HCT116 (cell line): Measurements from ENCODE around the gene BLOC1S5. TPM values are rescaled to one million over a fixed set of nuclear protein-coding genes. Genes with fewer than 3 reads are reported as not detected.

ENCODE experiments used
- ATAC-seq: fragments of 200-7000 bp; cut with Tn5 transposase; 2 replicates; pipeline ENCODE4 v1.9.1; 2020; ENCODE audit warnings: mild to moderate bottlenecking, moderate library complexity
- BruUV-seq: library from RNA; stranded (reverse); fragments of 400-500 nt; replicated peaks from 2 replicates; lab custom pipeline; 2021; lab: Mats Ljungman, UMichigan
- CTCF ChIA-PET: fragments of 300-600 bp; sonication (Branson Sonifier 250); formaldehyde crosslinking; loops from one replicate; lab custom pipeline; 2021; ENCODE audit warnings: antibody characterized with exemption; lab: Charles Lee
- POLR2A ChIA-PET: fragments of 300-600, 350-600 bp; sonication (Branson Sonifier 250); formaldehyde crosslinking; loops from one replicate; lab custom pipeline; 2021; ENCODE audit warnings: antibody characterized with exemption; lab: Charles Lee
- RAD21 ChIA-PET, 2 experiments: fragments of 300-600 bp; sonication (Branson Sonifier 250); formaldehyde crosslinking; loops; one replicate each; lab custom pipeline; 2023; ENCODE audit warnings: low total read pairs in 2 of 2; ENCODE audit not compliant: uncharacterized antibody in 2 of 2, unreplicated experiment in 2 of 2, low non-redundant PET in 1 of 2; lab: Charles Lee
- DNase-seq: peaks from one replicate; pipeline ENCODE4 v3.0.0-alpha.2; 2010; ENCODE audit warnings: low read depth, low spot score
- H2AFZ ChIP-seq: fragments of 200-600 bp; shearing (Covaris generic), sonication (generic); 2 replicates; pipeline ENCODE4 v1.6.1; 2017; ENCODE audit warnings: low read depth, mixed run types, mixed read lengths, antibody characterized with exemption, low read length; ENCODE audit not compliant: poor library complexity, severe bottlenecking
- H3K27ac ChIP-seq: 2 replicates; pipeline ENCODE4 v1.5.1; 2012; ENCODE audit warnings: low read depth, low read length
- H3K27me3 ChIP-seq: fragments of 200-600 bp; sonication (generic); 2 replicates; pipeline ENCODE4 v1.6.1; 2016; ENCODE audit warnings: mixed run types, low read length, mixed read lengths; ENCODE audit not compliant: insufficient read depth
- H3K36me3 ChIP-seq, 2 experiments: fragments of 200-500 bp in 1 of 2; fragments of 200-600 bp in 1 of 2; sonication (Bioruptor generic) in 1 of 2; sonication (generic) in 1 of 2; 2 replicates each; pipeline versions ENCODE4 v1.5.1 to v1.6.1; 2014 to 2016; ENCODE audit warnings: low read length in 2 of 2, inconsistent platforms in 1 of 2, mixed read lengths in 1 of 2, mixed run types in 1 of 2; ENCODE audit not compliant: insufficient read depth in 2 of 2, control insufficient read depth in 1 of 2
- H3K4me1 ChIP-seq, 2 experiments: fragments of 200-600 bp in 1 of 2; sonication (generic) in 1 of 2; 2 replicates each; pipeline versions ENCODE4 v1.5.1 to v1.6.1; 2012 to 2017; ENCODE audit warnings: low read length in 2 of 2, inconsistent platforms in 1 of 2, mild to moderate bottlenecking in 1 of 2, mixed read lengths in 1 of 2, mixed run types in 1 of 2, moderate library complexity in 1 of 2; ENCODE audit not compliant: insufficient read depth in 2 of 2, control insufficient read depth in 1 of 2
- H3K4me2 ChIP-seq: fragments of 200-600 bp; sonication (generic); 2 replicates; pipeline ENCODE4 v1.6.1; 2017; ENCODE audit warnings: mixed run types, low read length, mixed read lengths
- H3K4me3 ChIP-seq, 2 experiments: fragments of 200-600 bp in 1 of 2; sonication (generic) in 1 of 2; replicated peaks in 1 of 2; 2 replicates each; pipeline ENCODE4 v1.5.1; 2011 to 2016; ENCODE audit warnings: low read length in 2 of 2, control low read depth in 1 of 2, low read depth in 1 of 2, mild to moderate bottlenecking in 1 of 2, mixed read lengths in 1 of 2, mixed run types in 1 of 2
- H3K79me2 ChIP-seq: fragments of 200-600 bp; sonication (generic); 2 replicates; pipeline ENCODE4 v1.6.1; 2017; ENCODE audit warnings: mild to moderate bottlenecking, mixed run types, low read length, moderate library complexity, mixed read lengths; ENCODE audit not compliant: insufficient read depth
- H3K9ac ChIP-seq: fragments of 200-600 bp; sonication (generic); 2 replicates; pipeline ENCODE4 v1.6.1; 2016; ENCODE audit warnings: low read length, mixed read lengths
- H3K9me2 ChIP-seq: fragments of 200-600 bp; sonication (generic), shearing (Covaris generic); 2 replicates; pipeline ENCODE4 v1.6.1; 2017; ENCODE audit warnings: mixed run types, mild to moderate bottlenecking, moderate library complexity; ENCODE audit not compliant: insufficient read depth
- H3K9me3 ChIP-seq, 2 experiments: fragments of 200-500 bp in 1 of 2; fragments of 200-600 bp in 1 of 2; sonication (Bioruptor generic) in 1 of 2; sonication (generic) in 1 of 2; 2 replicates each; pipeline ENCODE4 v1.6.1; 2014 to 2017; ENCODE audit warnings: low read length in 2 of 2, mixed read lengths in 2 of 2, inconsistent platforms in 1 of 2, low read depth in 1 of 2, mild to moderate bottlenecking in 1 of 2, mixed run types in 1 of 2, moderate library complexity in 1 of 2; ENCODE audit not compliant: control insufficient read depth in 1 of 2, insufficient read depth in 1 of 2
- H4K20me1 ChIP-seq: fragments of 200-600 bp; sonication (generic), shearing (Covaris generic); 2 replicates; pipeline ENCODE4 v1.6.1; 2017; ENCODE audit warnings: mixed run types, mild to moderate bottlenecking, moderate library complexity; ENCODE audit not compliant: insufficient read depth
- ELF1 ChIP-seq: IDR thresholded peaks from 2 replicates; pipeline ENCODE4 v1.6.1; 2012; ENCODE audit warnings: low read depth, borderline replicate concordance
- EZH2 ChIP-seq: fragments of 200-600 bp; sonication (generic); IDR thresholded peaks from 2 replicates; pipeline ENCODE4 v1.6.1; 2017; ENCODE audit warnings: antibody characterized with exemption, mixed run types
- EZH2phosphoT487 ChIP-seq: fragments of 200-600 bp; IDR thresholded peaks from 2 replicates; pipeline ENCODE4 v1.6.1; 2018; ENCODE audit warnings: antibody characterized with exemption, borderline replicate concordance
- FOSL1 ChIP-seq: IDR thresholded peaks from 2 replicates; pipeline ENCODE4 v1.6.1; 2012; ENCODE audit warnings: low read depth
- JUND ChIP-seq: IDR thresholded peaks from 2 replicates; pipeline ENCODE4 v1.6.1; 2012
- POLR2AphosphoS5 ChIP-seq: IDR thresholded peaks from 2 replicates; pipeline ENCODE4 v1.6.1; 2011; ENCODE audit warnings: mild to moderate bottlenecking, low read depth, low read length, moderate library complexity
- SIN3A ChIP-seq: IDR thresholded peaks from 2 replicates; pipeline ENCODE4 v1.6.1; 2012; ENCODE audit warnings: low read depth
- SP1 ChIP-seq: IDR thresholded peaks from 2 replicates; pipeline ENCODE4 v1.6.1; 2012; ENCODE audit warnings: low read depth
- TCF7L2 ChIP-seq: IDR thresholded peaks from 2 replicates; pipeline ENCODE4 v1.7.0; 2011; ENCODE audit warnings: borderline replicate concordance, inconsistent platforms; ENCODE audit not compliant: insufficient read depth, insufficient read length; ENCODE audit errors: extremely low read depth
- ZFX ChIP-seq: fragments of 450-650 bp; IDR thresholded peaks from 2 replicates; pipeline ENCODE4 v1.6.1; 2017
- ZNF274 ChIP-seq: fragments of 200-500 bp; sonication (Bioruptor generic); IDR thresholded peaks from 2 replicates; pipeline ENCODE4 v1.6.1; 2014; ENCODE audit warnings: mild to moderate bottlenecking, low read depth, low read length, inconsistent platforms
- intact Hi-C: fragments of 100-400 bp; cut with micrococcal nuclease; formaldehyde crosslinking; loops from 2 replicates; pipeline ENCODE4 v1.10.0; 2022
- total RNA-seq: library from RNA; stranded (reverse); gene quantifications from one replicate; pipeline ENCODE4 v1.2.1, GENCODE V29; 2021; ENCODE audit not compliant: unreplicated experiment
- TF ChIP-seq, protein P1 (sequence below): IDR thresholded peaks from 2 replicates; pipeline ENCODE4 v1.6.1; 2012; ENCODE audit warnings: low read depth
- TF ChIP-seq, protein P2 (sequence below): IDR thresholded peaks from 2 replicates; pipeline ENCODE4 v1.6.1; 2011; ENCODE audit warnings: mild to moderate bottlenecking, low read length, moderate library complexity; ENCODE audit not compliant: insufficient replicate concordance; ENCODE audit errors: extremely low read depth
- TF ChIP-seq, protein P3 (sequence below): IDR thresholded peaks from 2 replicates; pipeline ENCODE4 v1.6.1; 2012

The BLOC1S5 gene
- total RNA-seq, 1 experiment from 2014 or later = 12.0 TPM

DNA sequence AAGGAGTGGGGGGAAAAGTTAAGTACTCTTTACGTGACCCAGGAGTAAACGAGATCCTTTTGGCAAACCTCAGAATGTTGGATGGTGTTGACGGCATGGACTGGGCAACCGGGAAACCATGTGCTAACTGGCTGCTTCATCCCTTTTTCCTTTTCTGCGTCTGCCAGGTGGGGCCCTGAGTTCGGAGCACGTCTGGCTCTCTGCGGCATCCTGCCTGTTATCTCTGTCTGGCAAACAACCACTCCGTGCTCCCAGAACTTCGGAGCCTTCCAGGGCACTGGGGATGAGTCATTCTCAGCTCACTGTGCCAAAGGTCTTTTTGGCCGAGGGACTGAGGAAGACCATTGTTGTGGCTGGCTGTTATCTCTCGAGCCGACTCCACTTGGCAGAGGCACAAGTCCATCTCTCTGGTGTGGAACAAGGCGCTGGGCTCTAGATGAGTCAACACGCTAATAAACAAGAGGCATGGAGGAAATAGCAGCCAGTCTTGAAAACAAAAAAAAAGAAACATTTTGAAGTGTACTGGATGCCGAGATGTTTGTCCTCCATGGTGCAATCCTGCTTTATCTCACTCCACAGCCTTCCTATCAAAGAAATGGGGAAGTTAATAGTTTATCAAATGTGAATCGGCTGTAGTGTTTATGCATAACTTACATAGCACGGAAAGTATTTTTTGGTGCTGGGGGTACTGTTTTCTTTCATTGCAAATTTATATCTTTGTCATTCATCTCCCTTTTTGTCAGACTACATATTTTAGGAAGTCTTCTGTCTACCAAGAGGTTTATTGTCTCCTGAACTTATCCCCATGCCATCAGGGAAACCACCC, 89.0 kb downstream of the BLOC1S5 start (continued):
- TF ChIP-seq, protein P1, sequence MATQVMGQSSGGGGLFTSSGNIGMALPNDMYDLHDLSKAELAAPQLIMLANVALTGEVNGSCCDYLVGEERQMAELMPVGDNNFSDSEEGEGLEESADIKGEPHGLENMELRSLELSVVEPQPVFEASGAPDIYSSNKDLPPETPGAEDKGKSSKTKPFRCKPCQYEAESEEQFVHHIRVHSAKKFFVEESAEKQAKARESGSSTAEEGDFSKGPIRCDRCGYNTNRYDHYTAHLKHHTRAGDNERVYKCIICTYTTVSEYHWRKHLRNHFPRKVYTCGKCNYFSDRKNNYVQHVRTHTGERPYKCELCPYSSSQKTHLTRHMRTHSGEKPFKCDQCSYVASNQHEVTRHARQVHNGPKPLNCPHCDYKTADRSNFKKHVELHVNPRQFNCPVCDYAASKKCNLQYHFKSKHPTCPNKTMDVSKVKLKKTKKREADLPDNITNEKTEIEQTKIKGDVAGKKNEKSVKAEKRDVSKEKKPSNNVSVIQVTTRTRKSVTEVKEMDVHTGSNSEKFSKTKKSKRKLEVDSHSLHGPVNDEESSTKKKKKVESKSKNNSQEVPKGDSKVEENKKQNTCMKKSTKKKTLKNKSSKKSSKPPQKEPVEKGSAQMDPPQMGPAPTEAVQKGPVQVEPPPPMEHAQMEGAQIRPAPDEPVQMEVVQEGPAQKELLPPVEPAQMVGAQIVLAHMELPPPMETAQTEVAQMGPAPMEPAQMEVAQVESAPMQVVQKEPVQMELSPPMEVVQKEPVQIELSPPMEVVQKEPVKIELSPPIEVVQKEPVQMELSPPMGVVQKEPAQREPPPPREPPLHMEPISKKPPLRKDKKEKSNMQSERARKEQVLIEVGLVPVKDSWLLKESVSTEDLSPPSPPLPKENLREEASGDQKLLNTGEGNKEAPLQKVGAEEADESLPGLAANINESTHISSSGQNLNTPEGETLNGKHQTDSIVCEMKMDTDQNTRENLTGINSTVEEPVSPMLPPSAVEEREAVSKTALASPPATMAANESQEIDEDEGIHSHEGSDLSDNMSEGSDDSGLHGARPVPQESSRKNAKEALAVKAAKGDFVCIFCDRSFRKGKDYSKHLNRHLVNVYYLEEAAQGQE = no peak
- no peak for TF ChIP-seq ZFX
- TF ChIP-seq FOSL1 = peak; percentile 95

DNA sequence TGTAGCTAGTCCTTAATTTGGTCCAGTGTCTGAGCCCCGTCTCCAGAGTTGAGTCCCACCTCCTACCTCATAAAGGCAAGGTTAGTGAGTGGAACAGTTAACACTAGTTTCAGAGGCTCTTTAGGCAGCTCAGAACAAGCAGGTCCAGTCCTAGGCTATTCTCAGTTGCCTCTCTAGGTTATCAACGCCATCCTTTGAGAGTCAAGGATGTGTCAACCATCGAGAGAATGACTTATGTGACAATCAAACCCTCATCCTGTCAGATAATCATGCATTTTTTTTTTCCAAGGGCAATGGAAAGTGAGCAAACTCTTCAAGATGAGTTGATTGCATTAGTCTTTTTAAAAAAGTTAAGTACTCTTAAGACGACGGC, 89.6 kb downstream of the BLOC1S5 start:
- POLR2A ChIA-PET = no interaction called here
- peak overlapping the region in 1 of 2 experiments; percentile 36; a peak in 1 of 4 replicates for H3K4me3 ChIP-seq
- TF ChIP-seq ZNF274 = no peak
- TF ChIP-seq EZH2 = no peak
- TF ChIP-seq ELF1 = no peak
- TF ChIP-seq, protein P2, sequence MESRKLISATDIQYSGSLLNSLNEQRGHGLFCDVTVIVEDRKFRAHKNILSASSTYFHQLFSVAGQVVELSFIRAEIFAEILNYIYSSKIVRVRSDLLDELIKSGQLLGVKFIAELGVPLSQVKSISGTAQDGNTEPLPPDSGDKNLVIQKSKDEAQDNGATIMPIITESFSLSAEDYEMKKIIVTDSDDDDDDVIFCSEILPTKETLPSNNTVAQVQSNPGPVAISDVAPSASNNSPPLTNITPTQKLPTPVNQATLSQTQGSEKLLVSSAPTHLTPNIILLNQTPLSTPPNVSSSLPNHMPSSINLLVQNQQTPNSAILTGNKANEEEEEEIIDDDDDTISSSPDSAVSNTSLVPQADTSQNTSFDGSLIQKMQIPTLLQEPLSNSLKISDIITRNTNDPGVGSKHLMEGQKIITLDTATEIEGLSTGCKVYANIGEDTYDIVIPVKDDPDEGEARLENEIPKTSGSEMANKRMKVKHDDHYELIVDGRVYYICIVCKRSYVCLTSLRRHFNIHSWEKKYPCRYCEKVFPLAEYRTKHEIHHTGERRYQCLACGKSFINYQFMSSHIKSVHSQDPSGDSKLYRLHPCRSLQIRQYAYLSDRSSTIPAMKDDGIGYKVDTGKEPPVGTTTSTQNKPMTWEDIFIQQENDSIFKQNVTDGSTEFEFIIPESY = no peak
- TF ChIP-seq EZH2phosphoT487 = no peak
- no peak for TF ChIP-seq SP1
- TF ChIP-seq, protein P1 = no peak
- TF ChIP-seq JUND = no peak
- no peak for TF ChIP-seq SIN3A
- TF ChIP-seq, protein P3, sequence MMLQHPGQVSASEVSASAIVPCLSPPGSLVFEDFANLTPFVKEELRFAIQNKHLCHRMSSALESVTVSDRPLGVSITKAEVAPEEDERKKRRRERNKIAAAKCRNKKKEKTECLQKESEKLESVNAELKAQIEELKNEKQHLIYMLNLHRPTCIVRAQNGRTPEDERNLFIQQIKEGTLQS = no peak
- TF ChIP-seq POLR2AphosphoS5 = no peak
- no peak for TF ChIP-seq TCF7L2
- no peak for TF ChIP-seq ZFX

More for the DNA sequence above, 89.6 kb downstream of the BLOC1S5 start:
- ATAC-seq (no peak), DNase-seq (no peak)
- Histone ChIP-seq H3K4me1 (peaks cover 22 to 27% of the 10 kb centered on the region in 2 experiments), H3K27me3 (peaks cover 19% of the 10 kb centered on the region; the same call in 1 of the 2 replicates), H3K4me2 (peak overlapping the region; percentile 67), H3K79me2 (no peaks in the 10 kb centered on the region), H4K20me1 (peaks cover 4% of the 10 kb centered on the region; the same call in 1 of the 2 replicates), H2AFZ (no peak overlapping the region), H3K36me3 (no peaks in the 10 kb centered on the region), H3K9ac (no peak overlapping the region), H3K9me2 (no peaks in the 10 kb centered on the region), H3K9me3 (peaks cover 0 to 3% of the 10 kb centered on the region in 2 experiments; a peak in 1 of 4 replicates), H3K27ac (no peak overlapping the region)
- ChIA-PET CTCF (interaction anchor here (0.6 kb wide), 1 partner anchor 32 kb away, joined by 3 read pairs; no protein-coding TSS in a partner anchor), RAD21 (no interaction called here)
- no TSS peak for BruUV-seq
- intact Hi-C loops = no loop called here
